ENCODE data around the gene B3GNT5. TPM values are rescaled to one million over a fixed set of nuclear protein-coding genes. Genes with fewer than 3 reads are reported as not detected.

Gene B3GNT5, protein sequence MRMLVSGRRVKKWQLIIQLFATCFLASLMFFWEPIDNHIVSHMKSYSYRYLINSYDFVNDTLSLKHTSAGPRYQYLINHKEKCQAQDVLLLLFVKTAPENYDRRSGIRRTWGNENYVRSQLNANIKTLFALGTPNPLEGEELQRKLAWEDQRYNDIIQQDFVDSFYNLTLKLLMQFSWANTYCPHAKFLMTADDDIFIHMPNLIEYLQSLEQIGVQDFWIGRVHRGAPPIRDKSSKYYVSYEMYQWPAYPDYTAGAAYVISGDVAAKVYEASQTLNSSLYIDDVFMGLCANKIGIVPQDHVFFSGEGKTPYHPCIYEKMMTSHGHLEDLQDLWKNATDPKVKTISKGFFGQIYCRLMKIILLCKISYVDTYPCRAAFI
- 38.2 and 38.8 TPM in 2 replicates for total RNA-seq

DNA sequence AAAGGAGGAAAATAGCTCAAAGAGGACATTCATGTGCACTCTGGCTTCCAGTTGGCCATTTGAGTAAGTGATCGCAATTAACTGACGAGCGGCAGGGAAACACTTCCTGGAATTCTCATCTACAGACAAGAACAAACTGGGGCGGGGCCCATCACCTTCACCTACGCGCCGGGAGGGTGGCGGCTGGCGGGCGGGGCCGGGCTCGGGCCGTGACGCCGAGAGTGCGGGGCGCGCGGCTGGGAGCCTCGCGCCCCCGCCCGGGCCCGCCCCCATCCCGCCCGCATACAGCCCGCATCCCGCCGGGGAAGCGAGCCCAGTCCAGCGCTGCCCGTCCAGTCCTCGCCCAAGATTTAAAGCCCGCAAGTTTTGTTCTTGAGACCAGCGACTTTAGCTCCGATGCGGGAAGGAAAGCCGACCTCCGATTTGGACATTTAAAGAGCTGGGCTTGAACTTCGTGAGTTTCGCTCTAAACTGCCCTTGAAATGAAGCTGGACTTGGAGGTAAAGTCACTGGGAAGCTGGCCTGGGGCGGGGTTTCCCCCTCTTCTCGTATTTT is at the start of gene B3GNT5:
B3GNT5 (plus strand) TSS at position 281 of the 555 bp plus-strand sequence. CDS start 16,546 bp downstream, outside the sequence.

Small RNAs within 50 kb of the gene (small RNA-seq; reads per million reads assigned to genes)
- not detected for gene RNA5SP151

Other genes starting within 250 kb of the B3GNT5 start
- gene MCCC1, start 153.8 kb upstream of the B3GNT5 start, total RNA-seq: 18.6 and 20.4 TPM in 2 replicates
- gene LAMP3, start 90.5 kb upstream of the B3GNT5 start, total RNA-seq: 1.2 and 2.4 TPM in 2 replicates
- 0.53 and 0.86 TPM in 2 replicates for gene MCF2L2, start 175.4 kb downstream of the B3GNT5 start, total RNA-seq

Data from thoracic aorta endothelial cell (primary cell).